HCT116 (cell line): Measurements from ENCODE around the gene TMEM50B. TPM values are rescaled to one million over a fixed set of nuclear protein-coding genes. Genes with fewer than 3 reads are reported as not detected.

Source experiments
- ATAC-seq: fragments of 200-7000 bp; cut with Tn5 transposase; 2 replicates; pipeline ENCODE4 v1.9.1; 2020; ENCODE audit warnings: mild to moderate bottlenecking, moderate library complexity
- BruUV-seq: library from RNA; stranded (reverse); fragments of 400-500 nt; replicated peaks from 2 replicates; lab custom pipeline; 2021; lab: Mats Ljungman, UMichigan
- CTCF ChIA-PET: fragments of 300-600 bp; sonication (Branson Sonifier 250); formaldehyde crosslinking; loops from one replicate; lab custom pipeline; 2021; ENCODE audit warnings: antibody characterized with exemption; lab: Charles Lee
- POLR2A ChIA-PET: fragments of 300-600, 350-600 bp; sonication (Branson Sonifier 250); formaldehyde crosslinking; loops from one replicate; lab custom pipeline; 2021; ENCODE audit warnings: antibody characterized with exemption; lab: Charles Lee
- RAD21 ChIA-PET, 2 experiments: fragments of 300-600 bp; sonication (Branson Sonifier 250); formaldehyde crosslinking; loops; one replicate each; lab custom pipeline; 2023; ENCODE audit warnings: low total read pairs in 2 of 2; ENCODE audit not compliant: uncharacterized antibody in 2 of 2, unreplicated experiment in 2 of 2, low non-redundant PET in 1 of 2; lab: Charles Lee
- DNase-seq: peaks from one replicate; pipeline ENCODE4 v3.0.0-alpha.2; 2010; ENCODE audit warnings: low read depth, low spot score
- H2AFZ ChIP-seq: fragments of 200-600 bp; shearing (Covaris generic), sonication (generic); 2 replicates; pipeline ENCODE4 v1.6.1; 2017; ENCODE audit warnings: low read depth, mixed run types, mixed read lengths, antibody characterized with exemption, low read length; ENCODE audit not compliant: poor library complexity, severe bottlenecking
- H3K27ac ChIP-seq: 2 replicates; pipeline ENCODE4 v1.5.1; 2012; ENCODE audit warnings: low read depth, low read length
- H3K27me3 ChIP-seq: fragments of 200-600 bp; sonication (generic); 2 replicates; pipeline ENCODE4 v1.6.1; 2016; ENCODE audit warnings: mixed run types, low read length, mixed read lengths; ENCODE audit not compliant: insufficient read depth
- H3K36me3 ChIP-seq, 2 experiments: fragments of 200-500 bp in 1 of 2; fragments of 200-600 bp in 1 of 2; sonication (Bioruptor generic) in 1 of 2; sonication (generic) in 1 of 2; 2 replicates each; pipeline versions ENCODE4 v1.5.1 to v1.6.1; 2014 to 2016; ENCODE audit warnings: low read length in 2 of 2, inconsistent platforms in 1 of 2, mixed read lengths in 1 of 2, mixed run types in 1 of 2; ENCODE audit not compliant: insufficient read depth in 2 of 2, control insufficient read depth in 1 of 2
- H3K4me1 ChIP-seq, 2 experiments: fragments of 200-600 bp in 1 of 2; sonication (generic) in 1 of 2; 2 replicates each; pipeline versions ENCODE4 v1.5.1 to v1.6.1; 2012 to 2017; ENCODE audit warnings: low read length in 2 of 2, inconsistent platforms in 1 of 2, mild to moderate bottlenecking in 1 of 2, mixed read lengths in 1 of 2, mixed run types in 1 of 2, moderate library complexity in 1 of 2; ENCODE audit not compliant: insufficient read depth in 2 of 2, control insufficient read depth in 1 of 2
- H3K4me2 ChIP-seq: fragments of 200-600 bp; sonication (generic); 2 replicates; pipeline ENCODE4 v1.6.1; 2017; ENCODE audit warnings: mixed run types, low read length, mixed read lengths
- H3K4me3 ChIP-seq, 2 experiments: fragments of 200-600 bp in 1 of 2; sonication (generic) in 1 of 2; replicated peaks in 1 of 2; 2 replicates each; pipeline ENCODE4 v1.5.1; 2011 to 2016; ENCODE audit warnings: low read length in 2 of 2, control low read depth in 1 of 2, low read depth in 1 of 2, mild to moderate bottlenecking in 1 of 2, mixed read lengths in 1 of 2, mixed run types in 1 of 2
- H3K79me2 ChIP-seq: fragments of 200-600 bp; sonication (generic); 2 replicates; pipeline ENCODE4 v1.6.1; 2017; ENCODE audit warnings: mild to moderate bottlenecking, mixed run types, low read length, moderate library complexity, mixed read lengths; ENCODE audit not compliant: insufficient read depth
- H3K9ac ChIP-seq: fragments of 200-600 bp; sonication (generic); 2 replicates; pipeline ENCODE4 v1.6.1; 2016; ENCODE audit warnings: low read length, mixed read lengths
- H3K9me2 ChIP-seq: fragments of 200-600 bp; sonication (generic), shearing (Covaris generic); 2 replicates; pipeline ENCODE4 v1.6.1; 2017; ENCODE audit warnings: mixed run types, mild to moderate bottlenecking, moderate library complexity; ENCODE audit not compliant: insufficient read depth
- H3K9me3 ChIP-seq, 2 experiments: fragments of 200-500 bp in 1 of 2; fragments of 200-600 bp in 1 of 2; sonication (Bioruptor generic) in 1 of 2; sonication (generic) in 1 of 2; 2 replicates each; pipeline ENCODE4 v1.6.1; 2014 to 2017; ENCODE audit warnings: low read length in 2 of 2, mixed read lengths in 2 of 2, inconsistent platforms in 1 of 2, low read depth in 1 of 2, mild to moderate bottlenecking in 1 of 2, mixed run types in 1 of 2, moderate library complexity in 1 of 2; ENCODE audit not compliant: control insufficient read depth in 1 of 2, insufficient read depth in 1 of 2
- H4K20me1 ChIP-seq: fragments of 200-600 bp; sonication (generic), shearing (Covaris generic); 2 replicates; pipeline ENCODE4 v1.6.1; 2017; ENCODE audit warnings: mixed run types, mild to moderate bottlenecking, moderate library complexity; ENCODE audit not compliant: insufficient read depth
- CBX3 ChIP-seq: IDR thresholded peaks from 2 replicates; pipeline ENCODE4 v1.6.1; 2012; ENCODE audit warnings: low read depth
- EGR1 ChIP-seq: IDR thresholded peaks from 2 replicates; pipeline ENCODE4 v1.6.1; 2012; ENCODE audit warnings: low read depth
- ELF1 ChIP-seq: IDR thresholded peaks from 2 replicates; pipeline ENCODE4 v1.6.1; 2012; ENCODE audit warnings: low read depth, borderline replicate concordance
- EZH2 ChIP-seq: fragments of 200-600 bp; sonication (generic); IDR thresholded peaks from 2 replicates; pipeline ENCODE4 v1.6.1; 2017; ENCODE audit warnings: antibody characterized with exemption, mixed run types
- EZH2phosphoT487 ChIP-seq: fragments of 200-600 bp; IDR thresholded peaks from 2 replicates; pipeline ENCODE4 v1.6.1; 2018; ENCODE audit warnings: antibody characterized with exemption, borderline replicate concordance
- FOSL1 ChIP-seq: IDR thresholded peaks from 2 replicates; pipeline ENCODE4 v1.6.1; 2012; ENCODE audit warnings: low read depth
- POLR2A ChIP-seq: IDR thresholded peaks from 2 replicates; pipeline ENCODE4 v1.7.0; 2011; ENCODE audit warnings: borderline replicate concordance; ENCODE audit not compliant: insufficient read depth, insufficient read length; ENCODE audit errors: extremely low read depth
- POLR2AphosphoS5 ChIP-seq: IDR thresholded peaks from 2 replicates; pipeline ENCODE4 v1.6.1; 2011; ENCODE audit warnings: mild to moderate bottlenecking, low read depth, low read length, moderate library complexity
- SP1 ChIP-seq: IDR thresholded peaks from 2 replicates; pipeline ENCODE4 v1.6.1; 2012; ENCODE audit warnings: low read depth
- YY1 ChIP-seq: IDR thresholded peaks from 2 replicates; pipeline ENCODE4 v1.6.1; 2011; ENCODE audit warnings: low read length, low read depth, moderate library complexity, mild to moderate bottlenecking; ENCODE audit not compliant: insufficient replicate concordance; ENCODE audit errors: extremely low read depth
- ZFX ChIP-seq: fragments of 450-650 bp; IDR thresholded peaks from 2 replicates; pipeline ENCODE4 v1.6.1; 2017
- intact Hi-C: fragments of 100-400 bp; cut with micrococcal nuclease; formaldehyde crosslinking; loops from 2 replicates; pipeline ENCODE4 v1.10.0; 2022
- total RNA-seq: library from RNA; stranded (reverse); gene quantifications from one replicate; pipeline ENCODE4 v1.2.1, GENCODE V29; 2021; ENCODE audit not compliant: unreplicated experiment
- TF ChIP-seq, protein P1 (sequence below): IDR thresholded peaks from 2 replicates; pipeline ENCODE4 v1.6.1; 2012; ENCODE audit warnings: low read depth
- TF ChIP-seq, protein P2 (sequence below): IDR thresholded peaks from 2 replicates; pipeline ENCODE4 v1.6.1; 2012
- TF ChIP-seq, protein P3 (sequence below): IDR thresholded peaks from 2 replicates; pipeline ENCODE4 v1.6.1; 2012
- TF ChIP-seq, protein P4 (sequence below), 3 experiments: fragments of 200-600 bp in 1 of 3; sonication (generic) in 1 of 3; IDR thresholded peaks in 2 of 3; conservative IDR thresholded peaks in 1 of 3; 2 replicates each; pipeline ENCODE4 v1.5.1; 2012 to 2017; ENCODE audit warnings: low read depth in 2 of 3, low read length in 2 of 3, antibody characterized with exemption in 1 of 3, borderline replicate concordance in 1 of 3, control low read depth in 1 of 3, mild to moderate bottlenecking in 1 of 3, mixed read lengths in 1 of 3, mixed run types in 1 of 3, moderate library complexity in 1 of 3; ENCODE audit not compliant: insufficient read depth in 1 of 3
- TF ChIP-seq, protein P5 (sequence below): IDR thresholded peaks from 2 replicates; pipeline ENCODE4 v1.6.1; 2011; ENCODE audit warnings: mild to moderate bottlenecking, low read length, moderate library complexity; ENCODE audit not compliant: insufficient replicate concordance; ENCODE audit errors: extremely low read depth

Gene TMEM50B
- total RNA-seq, 1 experiment from 2014 or later, result 18.8 TPM

DNA sequence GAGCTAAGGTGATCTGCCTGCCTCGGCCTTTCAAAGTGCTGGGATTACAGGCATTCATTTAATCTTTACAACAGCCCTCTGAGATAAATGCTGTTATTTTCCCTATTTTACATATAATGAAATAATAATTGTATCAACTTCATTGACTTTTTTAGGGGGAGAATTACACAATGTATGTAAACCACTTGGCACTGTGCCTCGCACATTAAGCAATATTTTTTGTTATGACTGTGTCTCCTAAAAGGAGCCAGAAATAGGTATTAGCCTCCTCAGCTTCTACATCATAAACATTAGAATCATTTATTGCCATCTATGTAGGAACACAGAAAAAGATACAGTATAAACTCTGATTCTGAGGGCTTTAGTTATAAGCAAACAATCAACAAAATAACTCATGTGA, 12.8 kb upstream of the TMEM50B start:
- no peak overlapping the region for H3K4me3 ChIP-seq
- ChIA-PET POLR2A (interaction anchor here (2.0 to 3.8 kb wide), 2 partner anchors 12 to 16 kb away, joined by 4 to 52 read pairs; partner anchors contain the start of gene TMEM50B), CTCF (no interaction called here), RAD21 (no interaction called here)
- no peaks in the 10 kb centered on the region for H3K36me3 ChIP-seq
- H3K4me1 ChIP-seq, result peaks cover 5 to 10% of the 10 kb centered on the region in 2 experiments; a peak in 2 of 4 replicates
- H3K9me3 ChIP-seq, result no peaks in the 10 kb centered on the region
- DNase-seq (no peak), ATAC-seq (no peak)
- no peak overlapping the region for H3K27ac ChIP-seq
- H3K4me2 ChIP-seq, result no peak overlapping the region
- no peak overlapping the region for H3K9ac ChIP-seq
- H3K27me3 ChIP-seq, result no peaks in the 10 kb centered on the region
- intact Hi-C loops, result no loop called here
- no peaks in the 10 kb centered on the region for H3K79me2 ChIP-seq
- H3K9me2 ChIP-seq, result no peaks in the 10 kb centered on the region
- no peaks in the 10 kb centered on the region for H4K20me1 ChIP-seq
- no TSS peak for BruUV-seq
- TF ChIP-seq EZH2, result no peak
- TF ChIP-seq YY1, result no peak
- no peak for TF ChIP-seq POLR2A
- TF ChIP-seq, protein P1, sequence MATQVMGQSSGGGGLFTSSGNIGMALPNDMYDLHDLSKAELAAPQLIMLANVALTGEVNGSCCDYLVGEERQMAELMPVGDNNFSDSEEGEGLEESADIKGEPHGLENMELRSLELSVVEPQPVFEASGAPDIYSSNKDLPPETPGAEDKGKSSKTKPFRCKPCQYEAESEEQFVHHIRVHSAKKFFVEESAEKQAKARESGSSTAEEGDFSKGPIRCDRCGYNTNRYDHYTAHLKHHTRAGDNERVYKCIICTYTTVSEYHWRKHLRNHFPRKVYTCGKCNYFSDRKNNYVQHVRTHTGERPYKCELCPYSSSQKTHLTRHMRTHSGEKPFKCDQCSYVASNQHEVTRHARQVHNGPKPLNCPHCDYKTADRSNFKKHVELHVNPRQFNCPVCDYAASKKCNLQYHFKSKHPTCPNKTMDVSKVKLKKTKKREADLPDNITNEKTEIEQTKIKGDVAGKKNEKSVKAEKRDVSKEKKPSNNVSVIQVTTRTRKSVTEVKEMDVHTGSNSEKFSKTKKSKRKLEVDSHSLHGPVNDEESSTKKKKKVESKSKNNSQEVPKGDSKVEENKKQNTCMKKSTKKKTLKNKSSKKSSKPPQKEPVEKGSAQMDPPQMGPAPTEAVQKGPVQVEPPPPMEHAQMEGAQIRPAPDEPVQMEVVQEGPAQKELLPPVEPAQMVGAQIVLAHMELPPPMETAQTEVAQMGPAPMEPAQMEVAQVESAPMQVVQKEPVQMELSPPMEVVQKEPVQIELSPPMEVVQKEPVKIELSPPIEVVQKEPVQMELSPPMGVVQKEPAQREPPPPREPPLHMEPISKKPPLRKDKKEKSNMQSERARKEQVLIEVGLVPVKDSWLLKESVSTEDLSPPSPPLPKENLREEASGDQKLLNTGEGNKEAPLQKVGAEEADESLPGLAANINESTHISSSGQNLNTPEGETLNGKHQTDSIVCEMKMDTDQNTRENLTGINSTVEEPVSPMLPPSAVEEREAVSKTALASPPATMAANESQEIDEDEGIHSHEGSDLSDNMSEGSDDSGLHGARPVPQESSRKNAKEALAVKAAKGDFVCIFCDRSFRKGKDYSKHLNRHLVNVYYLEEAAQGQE, result no peak
- TF ChIP-seq FOSL1, result no peak
- TF ChIP-seq, protein P2, sequence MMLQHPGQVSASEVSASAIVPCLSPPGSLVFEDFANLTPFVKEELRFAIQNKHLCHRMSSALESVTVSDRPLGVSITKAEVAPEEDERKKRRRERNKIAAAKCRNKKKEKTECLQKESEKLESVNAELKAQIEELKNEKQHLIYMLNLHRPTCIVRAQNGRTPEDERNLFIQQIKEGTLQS, result no peak
- TF ChIP-seq, protein P3, sequence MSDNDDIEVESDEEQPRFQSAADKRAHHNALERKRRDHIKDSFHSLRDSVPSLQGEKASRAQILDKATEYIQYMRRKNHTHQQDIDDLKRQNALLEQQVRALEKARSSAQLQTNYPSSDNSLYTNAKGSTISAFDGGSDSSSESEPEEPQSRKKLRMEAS, result no peak
- no peak for TF ChIP-seq ZFX
- no peak for TF ChIP-seq ELF1
- TF ChIP-seq EZH2phosphoT487, result no peak
- TF ChIP-seq EGR1, result no peak
- TF ChIP-seq, protein P4, sequence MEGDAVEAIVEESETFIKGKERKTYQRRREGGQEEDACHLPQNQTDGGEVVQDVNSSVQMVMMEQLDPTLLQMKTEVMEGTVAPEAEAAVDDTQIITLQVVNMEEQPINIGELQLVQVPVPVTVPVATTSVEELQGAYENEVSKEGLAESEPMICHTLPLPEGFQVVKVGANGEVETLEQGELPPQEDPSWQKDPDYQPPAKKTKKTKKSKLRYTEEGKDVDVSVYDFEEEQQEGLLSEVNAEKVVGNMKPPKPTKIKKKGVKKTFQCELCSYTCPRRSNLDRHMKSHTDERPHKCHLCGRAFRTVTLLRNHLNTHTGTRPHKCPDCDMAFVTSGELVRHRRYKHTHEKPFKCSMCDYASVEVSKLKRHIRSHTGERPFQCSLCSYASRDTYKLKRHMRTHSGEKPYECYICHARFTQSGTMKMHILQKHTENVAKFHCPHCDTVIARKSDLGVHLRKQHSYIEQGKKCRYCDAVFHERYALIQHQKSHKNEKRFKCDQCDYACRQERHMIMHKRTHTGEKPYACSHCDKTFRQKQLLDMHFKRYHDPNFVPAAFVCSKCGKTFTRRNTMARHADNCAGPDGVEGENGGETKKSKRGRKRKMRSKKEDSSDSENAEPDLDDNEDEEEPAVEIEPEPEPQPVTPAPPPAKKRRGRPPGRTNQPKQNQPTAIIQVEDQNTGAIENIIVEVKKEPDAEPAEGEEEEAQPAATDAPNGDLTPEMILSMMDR (IDR thresholded peaks at IDR 0.05 in 2 of 3, conservative IDR thresholded peaks at IDR 0.05 in 1 of 3; ENCODE audit: borderline replicate concordance in 1 of 3, insufficient read depth in 1 of 3, low read depth in 2 of 3, low read length in 2 of 3), result no peak
- TF ChIP-seq SP1, result no peak
- TF ChIP-seq, protein P5, sequence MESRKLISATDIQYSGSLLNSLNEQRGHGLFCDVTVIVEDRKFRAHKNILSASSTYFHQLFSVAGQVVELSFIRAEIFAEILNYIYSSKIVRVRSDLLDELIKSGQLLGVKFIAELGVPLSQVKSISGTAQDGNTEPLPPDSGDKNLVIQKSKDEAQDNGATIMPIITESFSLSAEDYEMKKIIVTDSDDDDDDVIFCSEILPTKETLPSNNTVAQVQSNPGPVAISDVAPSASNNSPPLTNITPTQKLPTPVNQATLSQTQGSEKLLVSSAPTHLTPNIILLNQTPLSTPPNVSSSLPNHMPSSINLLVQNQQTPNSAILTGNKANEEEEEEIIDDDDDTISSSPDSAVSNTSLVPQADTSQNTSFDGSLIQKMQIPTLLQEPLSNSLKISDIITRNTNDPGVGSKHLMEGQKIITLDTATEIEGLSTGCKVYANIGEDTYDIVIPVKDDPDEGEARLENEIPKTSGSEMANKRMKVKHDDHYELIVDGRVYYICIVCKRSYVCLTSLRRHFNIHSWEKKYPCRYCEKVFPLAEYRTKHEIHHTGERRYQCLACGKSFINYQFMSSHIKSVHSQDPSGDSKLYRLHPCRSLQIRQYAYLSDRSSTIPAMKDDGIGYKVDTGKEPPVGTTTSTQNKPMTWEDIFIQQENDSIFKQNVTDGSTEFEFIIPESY, result no peak
- TF ChIP-seq POLR2AphosphoS5, result no peak
- no peak for TF ChIP-seq CBX3
- TF ChIP-seq, all 23 proteins: peak for 0
- H2AFZ ChIP-seq, result no peak overlapping the region
